Uterus (tissue), 4 donors: Measurements from ENCODE around the gene MYOG. TPM values are rescaled to one million over a fixed set of nuclear protein-coding genes. Genes with fewer than 3 reads are reported as not detected.

ENCODE experiments used
- DNase-seq, 2 donors: peaks; one replicate each; pipeline ENCODE4 v3.0.0-alpha.2; 2019 to 2020
- H3K27ac ChIP-seq, 2 donors: fragments of 200-600 bp; sonication (generic); 1 replicate in 1 of 2; 2 replicates in 1 of 2; pipeline ENCODE4 v1.5.1; 2016 to 2018
- H3K27me3 ChIP-seq, 2 donors: fragments of 200-600 bp; sonication (generic); one replicate each; pipeline ENCODE4 v1.5.1; 2018 to 2019; ENCODE audit warnings: control low read depth in 1 of 2
- H3K36me3 ChIP-seq, 2 donors: fragments of 200-600 bp; sonication (generic); one replicate each; pipeline ENCODE4 v1.5.1; 2019; ENCODE audit warnings: control low read depth in 1 of 2
- H3K4me1 ChIP-seq, 2 donors: fragments of 200-600 bp; sonication (generic); one replicate each; pipeline ENCODE4 v1.5.1; 2018 to 2019; ENCODE audit warnings: control low read depth in 1 of 2
- H3K4me3 ChIP-seq, 2 donors: fragments of 200-600 bp; sonication (generic); 1 replicate in 1 of 2; 2 replicates in 1 of 2; pipeline ENCODE4 v1.5.1; 2018 to 2019; ENCODE audit warnings: mild to moderate bottlenecking in 1 of 2
- H3K9me3 ChIP-seq, 2 donors: fragments of 200-600 bp; sonication (generic); one replicate each; pipeline ENCODE4 v1.5.1; 2019; ENCODE audit warnings: control low read depth in 1 of 2
- POLR2A ChIP-seq, 2 donors: fragments of 450-650 bp; IDR thresholded peaks; one replicate each; pipeline ENCODE4 v1.6.1; 2016; ENCODE audit warnings: antibody characterized with exemption in 2 of 2, mild to moderate bottlenecking in 1 of 2, moderate library complexity in 1 of 2
- intact Hi-C: fragments of 100-400 bp; cut with DNase I; formaldehyde crosslinking; loops from one replicate; pipeline ENCODE4 v1.15.1; 2023; ENCODE audit warnings: low total_unique reads
- total RNA-seq, 4 donors: library from RNA; depleted of rRNA in 3 of 4; stranded (reverse); fragments of >200 nt in 3 of 4; gene quantifications; one replicate each; pipeline versions ENCODE4 v1.1.0 to v1.2.4, GENCODE V29; 2014 to 2023
- TF ChIP-seq, protein P1 (sequence below), 4 experiments: fragments of 200-600 bp in 2 of 4; fragments of 450-650 bp in 2 of 4; sonication (generic) in 2 of 4; IDR thresholded peaks; one replicate each; pipeline ENCODE4 v1.5.1; 2016 to 2019; ENCODE audit warnings: antibody characterized with exemption in 4 of 4, mild to moderate bottlenecking in 2 of 4, moderate library complexity in 1 of 4
- donor health status: DM: yes; HTN: yes; CAD: no.

MYOG gene
- total RNA-seq, 4 donors from 2014 or later, result not detected

DNA sequence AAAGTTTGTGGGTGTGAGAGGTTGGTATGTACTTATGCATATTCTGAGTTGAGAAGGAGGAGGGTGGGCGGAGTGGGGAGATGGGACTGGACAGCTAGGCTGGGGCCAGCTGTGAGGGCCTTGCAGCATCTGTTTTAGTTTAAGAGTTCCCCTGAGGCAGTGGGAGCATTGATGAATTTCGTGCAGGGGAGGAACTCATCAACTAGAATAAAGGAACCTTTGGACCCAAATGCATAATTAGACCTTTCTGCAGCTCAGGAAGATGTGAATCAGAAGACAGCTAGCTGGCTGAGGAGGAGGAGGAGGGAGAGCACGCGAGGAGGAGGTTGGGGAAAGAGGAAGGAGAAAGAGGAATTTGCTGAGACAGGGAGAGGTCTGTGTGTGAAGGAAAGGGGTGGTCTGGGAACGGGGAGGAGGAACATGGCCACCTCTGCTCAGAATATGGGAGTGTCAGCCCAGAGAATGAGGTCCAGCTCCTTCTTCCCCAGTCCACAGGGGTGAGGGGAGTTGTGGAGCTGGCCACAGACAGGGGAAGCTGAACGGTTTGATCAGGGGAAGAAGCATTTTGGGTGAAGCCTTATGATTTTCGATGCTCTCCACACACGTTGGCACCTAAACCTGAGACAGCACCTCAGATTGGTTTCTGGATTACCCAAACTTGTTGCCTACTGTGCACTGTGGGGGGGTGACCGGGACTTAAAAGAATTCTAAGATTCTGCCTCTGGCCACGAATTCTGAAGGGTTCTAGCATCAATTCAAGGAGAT is 27.7 kb downstream of the MYOG start:
- intact Hi-C loops, result no loop called here
- Histone ChIP-seq H3K27me3 (no peaks in the 10 kb centered on the region), H3K27ac (no peak overlapping the region), H3K4me1 (no peaks in the 10 kb centered on the region), H3K36me3 (no peaks in the 10 kb centered on the region), H3K9me3 (no peaks in the 10 kb centered on the region), H3K4me3 (no peak overlapping the region)
- no peak for TF ChIP-seq POLR2A (IDR thresholded peaks at IDR 0.05)
- TF ChIP-seq, protein P1, sequence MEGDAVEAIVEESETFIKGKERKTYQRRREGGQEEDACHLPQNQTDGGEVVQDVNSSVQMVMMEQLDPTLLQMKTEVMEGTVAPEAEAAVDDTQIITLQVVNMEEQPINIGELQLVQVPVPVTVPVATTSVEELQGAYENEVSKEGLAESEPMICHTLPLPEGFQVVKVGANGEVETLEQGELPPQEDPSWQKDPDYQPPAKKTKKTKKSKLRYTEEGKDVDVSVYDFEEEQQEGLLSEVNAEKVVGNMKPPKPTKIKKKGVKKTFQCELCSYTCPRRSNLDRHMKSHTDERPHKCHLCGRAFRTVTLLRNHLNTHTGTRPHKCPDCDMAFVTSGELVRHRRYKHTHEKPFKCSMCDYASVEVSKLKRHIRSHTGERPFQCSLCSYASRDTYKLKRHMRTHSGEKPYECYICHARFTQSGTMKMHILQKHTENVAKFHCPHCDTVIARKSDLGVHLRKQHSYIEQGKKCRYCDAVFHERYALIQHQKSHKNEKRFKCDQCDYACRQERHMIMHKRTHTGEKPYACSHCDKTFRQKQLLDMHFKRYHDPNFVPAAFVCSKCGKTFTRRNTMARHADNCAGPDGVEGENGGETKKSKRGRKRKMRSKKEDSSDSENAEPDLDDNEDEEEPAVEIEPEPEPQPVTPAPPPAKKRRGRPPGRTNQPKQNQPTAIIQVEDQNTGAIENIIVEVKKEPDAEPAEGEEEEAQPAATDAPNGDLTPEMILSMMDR (IDR thresholded peaks at IDR 0.05), result no peak
- no peak for DNase-seq

DNA sequence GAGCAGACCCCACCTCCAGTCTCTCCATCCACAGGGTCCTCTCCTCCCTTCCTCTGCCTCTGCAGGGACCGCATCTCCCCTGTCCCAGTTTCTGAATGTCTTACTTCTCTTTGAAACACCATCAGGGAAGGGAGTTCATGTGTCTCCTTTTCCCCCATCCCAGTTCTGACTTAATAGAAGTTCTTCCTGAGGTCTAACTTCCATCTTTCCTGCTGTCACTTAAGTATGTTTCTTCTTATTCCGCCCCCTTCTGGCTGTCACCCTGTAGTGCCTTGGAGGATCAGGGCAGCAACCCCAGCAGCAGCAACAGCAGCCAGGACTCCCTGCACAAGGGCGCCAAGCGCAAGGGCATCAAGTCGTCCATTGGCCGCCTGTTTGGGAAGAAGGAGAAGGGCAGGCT is 29.3 kb downstream of the MYOG start:
- Histone ChIP-seq H3K9me3 (no peaks in the 10 kb centered on the region), H3K27ac (no peak overlapping the region), H3K4me3 (no peak overlapping the region), H3K27me3 (no peaks in the 10 kb centered on the region), H3K36me3 (no peaks in the 10 kb centered on the region), H3K4me1 (no peaks in the 10 kb centered on the region)
- DNase-seq, result no peak
- intact Hi-C loops, result no loop called here
- TF ChIP-seq POLR2A (IDR thresholded peaks at IDR 0.05), result no peak
- TF ChIP-seq, protein P1 (IDR thresholded peaks at IDR 0.05), result no peak

DNA sequence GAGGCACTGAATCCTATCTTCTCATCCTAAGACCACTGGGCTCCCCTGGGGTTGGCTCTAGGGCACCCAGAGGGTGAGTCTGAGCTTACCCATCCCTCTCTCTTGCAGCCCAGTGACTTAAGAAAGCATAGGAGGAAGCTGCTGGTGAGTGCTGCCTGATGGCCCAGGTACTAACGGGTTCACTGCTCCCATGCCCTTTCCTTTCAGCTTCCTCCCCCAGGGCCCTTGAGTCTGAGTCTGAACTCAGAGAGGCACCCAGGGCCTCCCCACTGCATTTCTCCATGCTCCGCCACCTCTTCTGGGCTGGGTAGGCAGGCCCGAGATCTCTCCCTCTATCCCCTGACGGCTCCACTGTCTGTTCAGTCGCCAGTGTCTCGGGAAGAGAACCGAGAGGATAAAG is 29.8 kb downstream of the MYOG start:
- Histone ChIP-seq H3K27me3 (no peaks in the 10 kb centered on the region), H3K27ac (no peak overlapping the region)

DNA sequence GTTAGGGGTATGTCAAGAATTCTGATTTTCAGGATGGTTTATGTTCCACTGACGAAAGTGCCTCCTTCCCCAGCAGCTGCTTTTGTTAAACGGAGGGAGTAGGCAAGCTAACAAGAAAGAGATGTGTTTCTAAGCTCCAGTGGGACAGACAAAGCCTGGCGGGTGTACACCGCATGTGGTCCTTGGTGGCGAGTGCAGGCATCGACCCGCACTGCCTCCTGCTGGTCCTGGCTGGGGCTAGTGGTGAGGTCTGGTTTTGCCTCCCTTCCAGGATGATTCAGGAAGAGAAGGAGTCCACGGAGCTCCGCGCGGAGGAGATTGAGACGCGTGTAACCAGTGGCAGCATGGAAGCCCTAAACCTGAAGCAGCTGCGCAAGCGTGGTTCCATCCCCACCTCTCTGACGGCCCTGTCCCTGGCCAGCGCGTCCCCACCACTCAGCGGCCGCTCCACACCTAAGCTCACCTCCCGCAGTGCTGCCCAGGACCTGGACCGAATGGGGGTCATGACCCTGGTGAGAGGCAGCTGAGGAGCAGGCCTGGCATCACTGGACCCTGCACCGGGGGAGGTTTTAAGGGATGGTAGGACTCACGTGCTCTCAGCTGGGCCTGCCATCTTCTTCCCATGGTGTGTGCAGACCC is 30.5 kb downstream of the MYOG start:
- Histone ChIP-seq H3K4me3 (no peak overlapping the region), H3K9me3 (no peaks in the 10 kb centered on the region), H3K27me3 (no peaks in the 10 kb centered on the region), H3K4me1 (no peaks in the 10 kb centered on the region), H3K27ac (no peak overlapping the region), H3K36me3 (no peaks in the 10 kb centered on the region)
- intact Hi-C loops, result no loop called here
- no peak for TF ChIP-seq POLR2A (IDR thresholded peaks at IDR 0.05)
- TF ChIP-seq, protein P1 (IDR thresholded peaks at IDR 0.05), result no peak
- no peak for DNase-seq

More for the DNA sequence above, 29.8 kb downstream of the MYOG start:
- intact Hi-C loops, result no loop called here
- no peaks in the 10 kb centered on the region for H3K36me3 ChIP-seq
- DNase-seq, result no peak
- H3K4me1 ChIP-seq, result no peaks in the 10 kb centered on the region
- H3K9me3 ChIP-seq, result no peaks in the 10 kb centered on the region
- TF ChIP-seq, protein P1 (IDR thresholded peaks at IDR 0.05), result no peak
- no peak for TF ChIP-seq POLR2A (IDR thresholded peaks at IDR 0.05)
- no peak overlapping the region for H3K4me3 ChIP-seq

DNA sequence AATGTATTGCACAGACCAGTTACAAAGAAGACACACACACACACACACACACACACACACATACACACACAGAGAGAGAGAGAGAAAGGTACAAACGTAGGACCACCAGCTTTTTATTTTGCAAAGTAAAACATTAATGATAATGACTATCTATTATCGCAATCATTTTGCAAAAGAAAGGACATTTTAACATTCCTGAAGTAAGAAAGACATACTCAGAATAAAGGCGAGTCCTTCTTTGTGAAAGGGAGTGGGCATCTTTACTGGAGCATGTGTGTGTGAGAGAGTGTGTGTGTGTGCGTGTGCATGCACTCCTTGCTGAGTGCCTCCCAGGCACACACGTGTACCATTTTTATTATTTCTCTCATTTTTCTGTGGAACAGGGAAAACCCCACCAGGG is 31.2 kb downstream of the MYOG start:
- no peak for DNase-seq
- Histone ChIP-seq H3K4me3 (no peak overlapping the region), H3K9me3 (no peaks in the 10 kb centered on the region), H3K27ac (no peak overlapping the region), H3K4me1 (no peaks in the 10 kb centered on the region), H3K36me3 (no peaks in the 10 kb centered on the region), H3K27me3 (no peaks in the 10 kb centered on the region)
- intact Hi-C loops, result no loop called here
- TF ChIP-seq, protein P1 (IDR thresholded peaks at IDR 0.05), result no peak
- TF ChIP-seq POLR2A (IDR thresholded peaks at IDR 0.05), result no peak
